Stimulated activated CD4-positive, alpha-beta T cell treated with anti-CD3 and anti-CD28 coated beads, Interleukin-2, amount 100 ng/mL, for 48 hours (primary cell): ENCODE measurements around the gene TPGS1.

Source experiments
- DNase-seq, 2 donors: peaks; one replicate each; pipeline ENCODE4 v3.0.0-alpha.2; 2020

TPGS1 gene, protein sequence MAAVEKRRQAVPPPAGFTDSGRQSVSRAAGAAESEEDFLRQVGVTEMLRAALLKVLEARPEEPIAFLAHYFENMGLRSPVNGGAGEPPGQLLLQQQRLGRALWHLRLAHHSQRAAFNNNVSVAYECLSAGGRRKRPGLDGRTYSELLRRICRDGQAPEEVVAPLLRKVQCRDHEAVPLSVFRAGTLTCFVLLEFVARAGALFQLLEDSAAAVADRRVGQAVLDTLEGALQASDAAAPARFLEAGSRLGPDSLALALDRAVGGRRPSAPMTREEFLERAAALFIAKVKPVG

DNA sequence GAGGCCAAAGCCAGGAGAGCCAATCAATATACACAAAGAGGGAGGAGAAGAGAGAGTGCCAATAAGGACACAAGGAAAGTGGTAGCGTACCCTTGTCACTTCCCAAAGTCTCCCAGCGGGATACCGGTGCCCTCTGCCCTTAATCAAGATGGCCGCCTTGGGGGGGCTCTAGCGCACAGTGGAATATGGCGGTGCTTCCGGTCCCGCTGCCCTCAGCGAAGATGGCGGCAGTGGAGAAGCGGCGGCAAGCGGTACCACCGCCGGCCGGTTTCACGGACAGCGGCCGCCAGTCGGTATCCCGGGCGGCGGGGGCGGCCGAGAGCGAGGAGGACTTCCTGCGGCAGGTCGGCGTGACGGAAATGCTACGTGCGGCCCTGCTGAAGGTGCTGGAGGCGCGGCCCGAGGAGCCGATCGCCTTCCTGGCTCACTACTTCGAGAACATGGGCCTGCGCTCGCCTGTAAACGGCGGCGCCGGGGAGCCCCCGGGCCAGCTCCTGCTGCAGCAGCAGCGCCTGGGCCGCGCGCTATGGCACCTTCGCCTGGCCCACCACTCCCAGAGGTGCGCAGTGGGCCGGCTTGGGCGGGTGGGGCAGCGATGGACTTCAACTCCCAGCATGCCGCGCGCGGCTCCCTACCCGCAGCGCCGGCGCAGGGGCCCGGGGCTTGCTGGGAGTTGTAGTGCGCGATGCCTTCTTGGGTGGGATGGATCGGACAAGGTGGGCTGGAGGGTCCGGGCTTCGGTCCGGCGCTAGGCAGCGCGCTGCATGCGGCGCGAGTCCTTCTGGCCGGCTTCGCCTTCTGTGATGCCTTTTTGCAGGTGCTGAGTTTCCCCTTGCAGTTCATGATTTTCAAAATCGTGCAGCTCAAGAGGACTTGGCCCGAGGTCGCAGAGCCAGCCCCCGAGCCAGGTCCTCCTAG lies at the start of gene TPGS1:
Gene TPGS1 (plus strand): TSS at position 212 of the 918 bp plus-strand sequence. CDS start 10 bp downstream, at position 222.
- DNase-seq = peak; percentile 66 to 72

DNA sequence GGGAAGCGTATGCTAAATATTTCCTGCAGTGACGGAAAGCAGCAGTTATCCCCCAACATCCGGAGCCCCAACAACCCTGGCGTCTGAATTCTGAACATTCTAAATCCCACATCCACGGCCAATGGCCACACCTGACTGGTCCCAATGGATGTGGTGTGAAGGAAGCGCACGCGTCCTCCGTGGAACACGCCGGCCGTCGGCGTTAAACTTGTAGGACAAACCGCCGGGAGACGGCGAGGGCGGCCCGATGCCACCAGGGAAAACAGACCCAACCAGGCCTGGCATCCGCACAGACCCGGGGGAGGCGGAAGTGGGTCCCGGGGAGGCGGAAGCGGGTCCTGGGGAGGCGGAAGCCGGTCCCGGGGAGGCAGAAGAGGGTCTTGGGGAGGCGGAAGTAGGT lies 49.7 kb upstream of the TPGS1 start:
- DNase-seq = no peak

DNA sequence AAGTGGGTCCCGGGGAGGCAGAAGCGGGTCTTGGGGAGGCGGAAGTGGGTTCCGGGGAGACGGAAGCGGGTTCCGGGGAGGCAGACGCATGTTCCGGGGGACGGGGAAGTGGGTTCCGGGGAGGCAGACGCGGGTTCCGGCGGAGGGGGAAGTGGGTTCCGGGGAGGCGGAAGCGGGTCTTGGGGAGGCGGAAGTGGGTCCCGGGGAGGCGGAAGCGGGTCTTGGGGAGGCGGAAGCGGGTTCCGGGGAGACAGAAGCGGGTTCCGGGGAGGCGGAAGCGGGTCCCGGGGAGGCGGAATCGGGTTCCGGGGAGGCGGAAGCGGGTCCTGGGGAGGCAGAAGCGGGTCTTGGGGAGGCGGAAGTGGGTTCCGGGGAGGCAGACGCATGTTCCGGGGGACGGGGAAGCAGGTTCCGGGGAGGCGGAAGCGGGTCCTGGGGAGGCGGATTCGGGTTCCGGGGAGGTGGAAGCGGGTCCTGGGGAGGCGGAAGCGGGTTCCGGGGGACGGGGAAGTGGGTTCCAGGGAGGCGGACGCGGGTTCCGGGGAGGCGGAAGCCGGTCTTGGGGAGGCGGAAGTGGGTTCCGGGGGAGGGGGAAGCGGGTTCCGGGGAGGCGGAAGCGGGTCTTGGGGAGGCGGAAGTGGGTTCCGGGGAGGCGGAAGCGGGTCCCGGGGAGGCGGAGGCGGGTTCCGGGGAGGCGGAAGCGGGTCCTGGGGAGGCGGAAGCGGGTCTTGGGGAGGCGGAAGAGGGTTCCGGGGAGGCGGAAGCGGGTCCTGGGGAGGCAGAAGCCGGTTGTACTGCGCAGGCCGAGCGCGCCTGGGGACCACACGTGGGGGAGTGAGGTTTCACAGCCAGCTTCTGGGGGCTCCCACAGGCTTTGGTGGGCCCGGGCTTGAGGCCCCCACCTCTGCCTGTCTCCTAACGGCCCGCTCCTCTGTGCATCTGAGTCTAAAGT lies 48.9 kb upstream of the TPGS1 start:
- no peak for DNase-seq

DNA sequence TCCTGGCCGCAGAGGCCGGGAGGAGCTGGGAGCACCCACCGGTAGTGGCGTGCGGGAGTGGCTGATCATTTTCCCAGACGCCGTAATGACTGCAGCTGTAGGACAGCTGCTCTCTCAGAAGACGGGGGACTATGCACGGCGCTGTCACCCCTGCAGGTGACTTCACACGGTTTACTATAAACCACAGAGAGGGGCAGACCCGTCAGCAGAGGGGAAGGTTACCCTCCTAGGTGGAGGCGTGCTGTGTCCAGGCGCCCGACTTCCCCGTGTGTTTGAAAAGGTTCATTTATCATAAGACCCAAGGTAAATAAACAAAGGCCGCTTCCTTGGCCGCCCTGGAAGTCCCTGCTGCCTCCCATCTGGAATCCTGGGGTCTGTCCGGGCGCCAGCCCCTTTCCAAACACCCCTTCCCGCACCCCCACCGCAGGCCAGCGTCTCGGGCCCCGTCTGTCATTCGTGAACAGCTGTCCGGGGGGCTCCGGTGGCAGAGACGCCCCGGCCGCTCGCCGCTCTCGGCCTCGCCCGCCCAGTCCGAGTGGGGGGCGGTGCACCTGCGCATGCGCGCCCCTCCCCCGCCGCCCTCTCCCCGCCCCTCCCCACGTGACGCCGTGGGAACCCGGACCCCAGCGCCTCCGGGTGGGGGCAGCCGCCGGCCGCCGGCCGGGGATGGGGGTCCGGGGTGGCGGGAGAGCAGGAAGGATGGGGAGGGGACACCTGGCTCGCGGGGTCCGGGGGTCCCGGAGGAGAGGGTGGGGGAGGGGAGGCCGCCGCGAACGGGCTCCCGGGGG lies 47.4 kb upstream of the TPGS1 start:
- peak in 1 of 2 donors; percentile 34 for DNase-seq

DNA sequence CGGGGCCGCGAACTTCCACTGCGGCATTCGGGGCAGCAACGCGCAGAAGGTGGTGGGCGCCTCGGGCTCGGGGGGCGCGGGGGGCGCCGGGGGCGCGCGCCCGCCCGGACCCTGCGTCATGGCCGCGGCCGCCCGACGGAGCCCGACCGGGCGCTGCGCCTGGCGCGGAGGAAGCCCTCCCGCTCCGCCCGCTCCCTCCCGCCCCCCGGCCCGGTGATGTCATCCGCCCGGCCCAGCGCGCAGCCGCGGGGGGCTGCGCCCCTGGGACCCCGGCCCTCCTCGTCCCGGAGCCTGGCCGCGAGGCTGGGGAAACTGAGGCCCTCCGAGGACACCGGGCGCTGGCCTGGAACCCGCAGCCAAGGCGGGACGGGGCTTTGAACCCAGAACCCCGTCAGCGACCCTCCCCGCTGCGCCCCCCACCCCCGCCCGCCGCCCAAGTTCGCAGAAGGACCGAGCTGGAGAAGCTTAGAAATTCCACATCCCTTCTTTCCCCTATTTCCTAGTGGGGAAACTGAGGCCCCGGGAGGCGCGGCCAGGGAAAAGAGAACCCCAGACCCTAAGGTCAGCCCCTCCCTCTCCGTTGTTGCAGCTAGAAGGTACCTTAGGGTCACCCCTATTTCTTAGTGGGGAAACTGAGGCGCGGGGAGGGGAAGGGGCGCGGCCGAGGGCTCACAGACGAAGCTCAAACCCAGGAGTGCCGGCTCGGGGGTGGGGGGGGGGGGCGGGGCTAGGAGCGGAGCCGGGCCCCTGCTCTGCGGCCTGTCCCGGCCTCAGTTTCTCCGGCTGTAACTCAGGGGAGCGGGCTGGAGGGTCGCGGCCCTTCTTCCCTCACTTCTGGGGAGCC lies 46.2 kb upstream of the TPGS1 start, which contains the start of gene SHC2:
Gene SHC2 (minus strand): TSS at position 157 of the 844 bp plus-strand sequence. CDS start 37 bp downstream, at position 120.
- no peak for DNase-seq

DNA sequence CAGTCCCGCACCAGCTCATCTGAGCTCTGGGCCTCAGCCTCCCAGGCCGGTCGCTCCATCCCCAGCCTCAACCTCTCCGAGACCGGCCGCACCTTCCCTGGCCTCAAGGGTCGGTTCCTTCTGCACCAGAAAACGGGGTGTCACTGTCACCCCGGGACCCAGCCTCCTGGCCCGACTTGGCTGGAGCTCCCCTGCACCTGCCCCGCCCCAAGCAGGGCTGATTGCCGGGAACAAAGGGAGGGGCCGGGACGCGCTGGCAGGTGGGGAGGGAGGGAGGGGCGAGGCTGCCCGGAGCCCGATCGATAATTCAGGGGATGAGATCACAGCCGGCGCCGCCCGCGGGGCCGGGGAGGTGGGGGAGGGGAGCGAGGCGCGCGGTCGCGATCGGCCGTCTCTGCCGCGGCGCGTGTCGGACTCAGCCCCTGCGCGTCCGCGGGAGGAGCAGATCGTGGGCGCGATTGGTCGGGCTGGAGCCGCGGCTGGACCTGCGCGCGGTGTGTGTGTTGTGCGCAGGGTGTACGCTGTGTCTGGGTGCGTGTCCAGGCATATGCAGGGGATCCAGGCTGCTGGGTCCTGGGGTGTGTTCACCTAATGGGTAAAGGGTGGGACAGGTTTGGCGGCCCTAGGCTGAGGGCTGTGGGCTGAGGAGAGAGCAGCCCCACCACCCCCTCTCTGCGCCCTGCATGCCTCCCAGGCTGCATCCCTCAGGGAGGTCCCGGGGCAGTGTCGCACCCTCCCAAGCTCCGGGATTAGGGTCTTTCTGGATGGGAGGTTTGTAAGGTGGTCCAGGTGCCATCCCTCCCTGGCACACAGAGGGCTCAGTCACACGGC lies 45.4 kb upstream of the TPGS1 start:
- DNase-seq = no peak

DNA sequence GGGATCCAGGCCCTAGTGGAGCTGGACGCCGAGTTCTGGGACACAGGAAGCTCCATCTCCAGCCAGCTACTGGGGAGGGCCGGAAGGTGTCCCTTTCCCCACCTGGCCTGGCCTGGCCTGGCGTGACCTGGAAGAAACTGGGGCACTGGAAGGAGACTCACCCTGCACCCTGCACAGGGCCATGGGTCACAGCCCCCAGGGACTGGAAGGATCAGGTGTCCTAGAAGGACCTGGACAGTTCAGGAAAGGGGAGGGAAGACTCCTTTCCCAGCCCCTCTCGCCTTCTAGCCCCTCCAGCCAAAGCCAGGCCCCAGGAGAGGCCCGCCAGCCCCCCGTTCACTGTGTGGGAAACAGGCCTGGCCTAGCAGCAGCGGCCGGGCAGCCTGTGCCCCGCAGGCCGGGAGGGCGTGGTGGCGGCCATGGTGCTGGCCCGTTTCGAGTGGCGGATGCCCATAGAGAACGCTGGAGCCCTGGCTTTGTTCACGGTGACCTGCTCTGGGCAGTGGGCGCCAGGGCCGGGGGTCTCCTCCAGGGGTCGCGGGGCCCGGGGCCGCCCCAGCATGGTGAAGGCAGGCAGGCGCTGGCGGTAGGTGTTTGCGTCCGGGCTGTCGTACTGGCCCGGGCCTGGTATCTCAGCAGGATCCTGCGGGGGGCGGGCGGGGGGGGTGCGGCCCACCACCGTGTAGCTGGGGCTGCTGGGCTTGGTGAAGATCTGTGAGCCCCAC lies 43.7 kb upstream of the TPGS1 start:
- DNase-seq = no peak

DNA sequence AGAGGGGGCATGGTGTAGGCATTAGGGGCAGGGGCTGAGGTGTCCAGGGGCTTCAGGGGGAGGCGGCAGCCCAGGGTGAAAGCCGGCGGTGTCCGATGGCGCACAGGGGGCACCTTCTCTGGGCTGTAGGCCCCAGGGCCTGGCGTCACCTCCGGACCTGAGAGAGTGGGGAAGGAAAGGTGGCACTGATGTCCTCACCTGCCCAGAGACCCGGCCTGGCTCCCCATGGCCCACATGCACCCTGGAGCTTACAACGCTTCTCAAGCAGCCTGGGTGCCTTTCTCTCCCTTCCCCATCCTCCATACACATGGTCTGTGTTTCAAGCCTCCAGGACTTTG lies 43.1 kb upstream of the TPGS1 start:
- no peak for DNase-seq

DNA sequence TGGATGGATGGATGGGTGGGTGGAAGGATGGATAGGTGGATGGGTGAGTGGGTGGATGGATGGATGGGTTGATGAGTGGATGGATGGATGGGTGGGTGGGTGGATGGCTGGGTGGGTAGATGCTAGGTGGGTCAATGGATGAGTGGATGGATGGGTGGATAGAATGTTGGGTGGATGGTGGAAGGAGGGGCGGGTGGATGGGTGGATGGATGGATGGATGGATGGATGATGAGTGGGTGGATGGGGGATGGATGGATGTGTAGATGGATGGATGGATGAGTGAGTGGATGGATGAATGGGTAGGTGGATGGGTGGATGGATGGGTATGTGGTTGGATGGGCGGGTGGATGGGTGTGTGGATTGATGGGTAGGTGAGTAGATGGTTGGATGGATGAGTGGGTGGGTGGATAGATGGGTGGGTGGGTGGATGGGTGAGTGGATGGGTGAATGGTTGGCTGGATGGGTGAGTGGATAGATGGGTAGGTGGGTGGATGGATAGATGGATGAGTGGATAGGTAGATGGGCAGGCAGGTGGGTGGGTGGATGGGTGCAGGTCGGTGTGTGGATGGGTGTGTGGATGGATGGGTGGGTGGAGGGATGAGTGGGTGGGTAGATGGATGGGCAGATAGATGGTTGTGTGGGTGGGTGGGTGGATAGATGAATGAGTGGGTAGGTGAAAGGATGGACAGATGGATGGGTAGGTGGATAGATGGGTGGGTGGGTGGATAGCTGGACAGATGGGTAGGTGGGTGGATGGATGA lies 42.1 kb upstream of the TPGS1 start:
- no peak for DNase-seq

DNA sequence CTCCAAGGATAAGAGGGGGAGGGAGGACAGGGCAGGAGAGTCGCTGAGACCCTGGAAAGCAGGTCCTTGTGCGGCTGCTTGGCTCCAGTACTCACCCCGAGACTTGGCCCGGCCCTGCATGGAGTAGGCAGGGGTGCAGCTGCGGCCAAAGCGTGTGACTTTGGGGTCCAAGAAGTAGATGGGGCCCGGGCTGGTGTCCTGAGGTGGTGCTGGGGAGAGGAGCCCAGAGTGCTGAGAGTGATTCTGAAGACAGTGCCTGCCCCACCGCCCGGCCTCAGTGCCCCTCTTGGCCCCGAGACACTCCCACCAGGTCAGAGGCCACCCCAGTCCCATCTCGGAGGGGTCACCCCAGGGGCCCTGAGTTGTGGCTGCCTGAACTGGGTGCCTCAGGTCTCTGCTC lies 39.7 kb upstream of the TPGS1 start:
- no peak for DNase-seq

DNA sequence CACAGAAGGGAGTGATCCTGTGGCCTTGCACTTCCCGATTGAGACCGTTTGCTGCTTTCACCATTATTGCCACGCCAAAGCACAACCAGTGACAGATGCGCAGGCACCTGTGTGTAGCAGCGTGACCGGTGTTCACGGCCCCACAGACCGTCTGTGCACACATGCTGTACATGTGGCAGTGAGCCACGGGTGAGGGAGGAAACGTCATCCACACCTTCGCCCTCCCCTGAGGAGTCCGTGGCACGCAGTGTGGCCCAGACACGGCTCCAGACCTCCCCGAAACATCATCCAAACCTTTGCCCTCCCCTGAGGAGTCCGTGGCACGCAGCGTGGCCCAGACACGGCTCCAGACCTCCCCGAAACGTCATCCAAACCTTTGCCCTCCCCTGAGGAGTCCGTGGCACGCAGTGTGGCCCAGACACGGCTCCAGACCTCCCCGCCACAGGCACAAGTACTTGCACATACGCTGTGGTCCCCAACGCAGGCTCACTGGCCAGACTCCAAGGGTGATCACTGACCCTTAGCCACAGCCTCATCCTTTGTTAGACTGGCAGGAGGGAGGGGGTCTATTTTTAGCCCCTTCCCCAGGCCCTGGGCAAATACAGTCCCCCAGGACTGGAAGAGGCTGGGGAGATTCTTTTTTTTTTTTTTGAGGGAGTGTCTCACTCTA lies 38.6 kb upstream of the TPGS1 start:
- no peak for DNase-seq

DNA sequence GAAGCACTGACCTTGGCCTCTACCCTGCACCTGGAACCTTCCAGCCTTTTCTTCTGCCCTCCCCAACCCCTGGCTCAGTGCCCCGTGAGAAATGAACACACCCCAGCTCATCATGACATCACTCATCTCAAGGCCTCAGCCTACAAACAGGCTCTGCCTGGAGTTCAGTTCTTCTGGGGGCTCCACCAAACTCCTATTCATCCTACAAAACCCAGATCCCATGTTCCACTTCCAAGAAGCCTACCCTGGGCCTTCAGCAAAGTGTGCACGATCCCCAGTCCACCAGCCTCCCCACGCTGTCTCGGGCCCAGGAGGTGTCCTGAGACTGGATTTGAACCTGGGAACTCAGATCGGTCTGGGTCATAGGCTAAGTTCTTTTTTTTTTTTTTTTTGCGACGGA lies 37.5 kb upstream of the TPGS1 start:
- no peak for DNase-seq

DNA sequence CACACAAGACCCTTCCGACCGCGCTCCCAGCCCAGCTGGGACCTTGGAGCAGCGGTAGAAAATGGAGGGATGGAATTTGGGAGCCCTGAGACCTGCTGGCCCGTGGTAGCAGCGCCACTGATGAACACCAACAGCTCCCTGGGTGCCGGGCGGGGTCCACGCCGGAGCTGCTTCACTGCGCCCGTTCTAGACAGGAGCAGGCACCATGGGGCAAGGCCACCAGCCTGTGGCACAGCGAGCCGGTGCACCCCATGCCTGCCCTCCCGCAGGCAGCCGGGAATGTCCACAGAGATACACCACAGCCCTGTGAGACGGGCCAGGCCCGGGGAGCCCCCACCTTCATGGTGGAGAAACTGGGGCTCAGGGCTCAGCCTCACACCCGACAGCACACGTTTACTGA lies 36.6 kb upstream of the TPGS1 start:
- no peak for DNase-seq

DNA sequence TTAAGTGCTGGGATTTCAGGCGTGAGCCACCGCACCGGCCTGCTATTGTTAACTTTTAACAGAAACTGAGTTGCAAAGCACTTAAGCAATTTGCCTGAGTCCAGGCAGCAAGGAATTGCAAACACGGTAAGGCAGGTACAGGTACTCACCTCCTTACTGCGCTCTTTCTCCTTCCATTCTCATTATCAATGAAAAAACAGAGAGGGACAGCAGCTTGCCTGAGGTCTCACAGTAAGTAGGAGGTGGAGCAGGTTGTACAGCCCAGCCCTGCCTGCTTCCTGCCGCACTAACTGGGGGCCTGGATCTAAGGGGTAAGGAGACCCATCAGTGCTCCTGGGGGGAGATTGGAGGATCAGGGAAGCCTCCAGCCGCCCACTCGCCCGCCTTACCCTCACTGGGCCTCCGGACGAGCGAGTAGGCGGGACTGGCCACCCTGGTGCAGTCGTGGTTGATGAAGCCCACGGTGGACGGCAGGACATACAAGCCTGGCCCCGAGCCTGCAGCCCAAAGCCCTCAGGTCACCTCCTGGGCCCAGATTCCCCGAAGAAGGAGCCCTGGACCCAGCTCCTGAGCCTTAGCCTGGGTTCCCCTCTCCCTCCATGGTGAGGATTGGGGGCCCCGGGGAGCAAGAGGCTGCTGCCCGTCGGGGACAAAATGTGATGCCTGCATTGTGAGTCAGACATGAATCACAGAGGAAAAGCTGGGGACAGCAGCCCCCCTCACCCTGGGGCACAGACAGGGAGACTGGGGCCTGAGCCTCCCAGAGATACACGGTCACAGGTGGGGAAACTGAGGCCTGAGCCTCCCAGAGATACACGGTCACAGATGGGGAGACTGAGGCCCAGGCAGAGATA lies 35.1 kb upstream of the TPGS1 start:
- DNase-seq = no peak

DNA sequence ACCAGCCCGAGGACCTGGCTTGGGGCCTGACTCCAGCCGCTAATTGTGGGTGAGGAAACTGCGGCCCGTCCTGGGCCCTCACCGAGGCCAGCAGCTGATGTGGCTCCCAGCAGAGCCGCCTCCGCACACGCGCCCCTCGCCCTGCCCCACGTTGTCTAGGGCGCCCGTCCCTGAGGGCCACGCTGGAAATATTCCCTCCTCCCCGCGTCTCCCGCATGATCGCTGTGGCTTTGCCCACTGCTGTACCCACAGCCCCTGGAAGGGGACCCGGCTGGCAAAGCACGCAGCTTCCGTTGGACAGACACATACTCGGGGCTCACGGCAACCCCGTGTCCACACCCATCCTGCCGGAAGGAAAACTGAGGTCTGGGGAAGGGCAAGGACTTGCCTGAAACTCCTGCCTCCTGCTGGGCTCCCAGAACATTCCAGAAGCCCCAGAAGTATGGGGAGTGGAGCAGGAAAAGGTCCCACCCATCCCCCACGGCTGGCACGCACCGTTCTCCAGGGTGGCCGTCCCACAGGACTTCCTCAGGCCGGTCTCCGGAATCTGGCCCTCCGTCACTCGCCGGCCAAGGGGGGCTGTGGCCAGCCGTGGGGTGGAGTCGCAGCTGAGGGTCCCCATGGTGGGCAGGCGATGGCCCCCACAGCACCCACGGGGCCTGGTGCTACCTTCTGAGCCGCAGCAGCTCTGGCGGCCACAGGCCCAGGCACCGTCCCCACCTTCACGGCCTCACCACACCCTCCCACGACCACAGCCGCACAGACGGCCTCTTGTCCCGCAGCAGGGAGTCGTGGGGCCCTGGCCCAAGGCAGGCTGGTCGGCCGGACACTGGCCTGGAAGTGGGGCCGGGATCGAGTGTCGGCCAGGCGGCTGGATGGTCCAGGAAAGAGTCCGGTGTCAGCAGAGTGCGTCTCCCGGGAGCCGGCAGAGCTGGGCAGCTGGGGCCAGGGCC lies 32.9 kb upstream of the TPGS1 start:
- DNase-seq = no peak

DNA sequence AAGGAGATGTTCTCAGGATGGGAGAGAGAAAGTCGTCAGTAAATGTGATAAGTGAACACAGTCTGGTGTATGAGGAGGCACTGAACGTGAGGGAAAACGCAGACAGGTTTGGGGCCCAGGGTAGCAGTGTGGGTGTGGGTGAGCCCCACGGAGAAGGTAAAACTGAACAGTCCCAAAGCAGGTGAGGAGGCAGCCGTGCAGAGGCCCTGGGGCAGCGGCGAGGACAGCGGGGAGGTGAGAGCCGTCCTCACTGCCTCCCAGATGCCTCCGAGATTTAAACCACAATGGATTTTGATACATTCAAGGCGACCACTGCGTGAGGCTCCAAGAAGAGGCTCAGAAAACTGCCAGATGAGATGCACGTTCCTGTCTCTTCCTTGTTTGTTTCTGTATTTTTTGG lies 31.9 kb upstream of the TPGS1 start:
- no peak for DNase-seq
